HG02852 (cell line): ENCODE results near the gene HUS1.
"Not testable (repeated sequence)": the region's sequence is repeated elsewhere in the genome, so short reads cannot be mapped to it uniquely, and the experiment has no call there.

ENCODE experiments used
- ATAC-seq: cut with Tn5 transposase; IDR thresholded peaks from one replicate; pipeline ENCODE4 v1.9.1; 2021; ENCODE audit warnings: mild to moderate bottlenecking, moderate library complexity; ENCODE audit not compliant: unreplicated experiment

The HUS1 gene

GRCh38 chr7:47980648-47981047 lies 1.2 kb upstream of the HUS1 start:
- not testable (repeated sequence) for ATAC-seq

GRCh38 chr7:47979832-47980181 lies 392 bp upstream of the HUS1 start:
- ATAC-seq: no peak

- no peak for ATAC-seq
Measured at GRCh38 chr7:47978790-47979144, 648 bp downstream of the HUS1 start.

GRCh38 chr7:47973739-47974138 lies 5.7 kb downstream of the HUS1 start:
- no peak for ATAC-seq

- no peak for ATAC-seq
Measured at GRCh38 chr7:47970761-47971160, 8.7 kb downstream of the HUS1 start.

- ATAC-seq: peak; percentile 73
Measured at GRCh38 chr7:47968847-47969774, 10.3 kb downstream of the HUS1 start.

- no peak for ATAC-seq
Measured at GRCh38 chr7:47967708-47968107, 11.7 kb downstream of the HUS1 start.

GRCh38 chr7:47967123-47967522 lies 12.3 kb downstream of the HUS1 start:
- no peak for ATAC-seq

- no peak for ATAC-seq
Measured at GRCh38 chr7:47965456-47965855, 14.0 kb downstream of the HUS1 start.

- no peak for ATAC-seq
Measured at GRCh38 chr7:47962262-47962661, 17.2 kb downstream of the HUS1 start.

GRCh38 chr7:47957156-47957555 lies 22.3 kb downstream of the HUS1 start:
- no peak for ATAC-seq

GRCh38 chr7:47956220-47956619 lies 23.2 kb downstream of the HUS1 start:
- no peak for ATAC-seq

GRCh38 chr7:47954231-47954911 lies 25.0 kb downstream of the HUS1 start:
- peak; percentile 33 for ATAC-seq

GRCh38 chr7:47953822-47954221 lies 25.6 kb downstream of the HUS1 start:
- ATAC-seq: peak; percentile 66

GRCh38 chr7:47952224-47952623 lies 27.2 kb downstream of the HUS1 start:
- no peak for ATAC-seq

- peak; percentile 36 for ATAC-seq
Measured at GRCh38 chr7:47951374-47951773, 28.0 kb downstream of the HUS1 start.

GRCh38 chr7:47950714-47951113 lies 28.7 kb downstream of the HUS1 start:
- no peak for ATAC-seq

GRCh38 chr7:47949703-47950102 lies 29.7 kb downstream of the HUS1 start:
- no peak for ATAC-seq

GRCh38 chr7:47948141-47948790 lies 31.1 kb downstream of the HUS1 start, which contains the start of gene PKD1L1:
PKD1L1 (minus strand) TSS chr7:47948466; CDS start chr7:47948440, 26 bp downstream.
- ATAC-seq: no peak

- ATAC-seq: no peak
Measured at GRCh38 chr7:47947355-47947749, 32.1 kb downstream of the HUS1 start.

- no peak for ATAC-seq
Measured at GRCh38 chr7:47946581-47947354, 32.6 kb downstream of the HUS1 start.
